Esophagus muscularis mucosa (tissue), 4 donors: Measurements from ENCODE around the gene COG7. TPM values are rescaled to one million over a fixed set of nuclear protein-coding genes. Genes with fewer than 3 reads are reported as not detected.
"Not testable (repeated sequence)": the region's sequence is repeated elsewhere in the genome, so short reads cannot be mapped to it uniquely, and the experiment has no call there.

Source experiments
- DNase-seq: peaks from one replicate; pipeline ENCODE4 v3.0.0-alpha.2; 2017; ENCODE audit errors: extremely low spot score
- H3K27ac ChIP-seq, 4 donors: fragments of 200-600 bp; sonication (generic); replicated peaks in 1 of 4; 1 replicate in 3 of 4; 2 replicates in 1 of 4; pipeline ENCODE4 v1.5.1; 2016 to 2019; ENCODE audit warnings: mild to moderate bottlenecking in 1 of 4
- H3K27me3 ChIP-seq, 4 donors: fragments of 200-600 bp; sonication (generic); one replicate each; pipeline versions ENCODE4 v1.5.1 to v1.6.0; 2016 to 2019
- H3K36me3 ChIP-seq, 4 donors: fragments of 200-600 bp; sonication (generic); one replicate each; pipeline ENCODE4 v1.5.1; 2016 to 2019
- H3K4me1 ChIP-seq, 4 donors: fragments of 200-600 bp; sonication (generic); one replicate each; pipeline ENCODE4 v1.5.1; 2016 to 2019
- H3K4me3 ChIP-seq, 4 donors: fragments of 200-600 bp; sonication (generic); 1 replicate in 2 of 4; 2 replicates in 2 of 4; pipeline ENCODE4 v1.5.1; 2016 to 2019; ENCODE audit warnings: mild to moderate bottlenecking in 4 of 4, moderate library complexity in 1 of 4
- H3K9me3 ChIP-seq, 4 donors: fragments of 200-600 bp; sonication (generic); 1 replicate in 3 of 4; 2 replicates in 1 of 4; pipeline ENCODE4 v1.5.1; 2016 to 2019
- EP300 ChIP-seq: sonication (generic); formaldehyde crosslinking; IDR thresholded peaks from one replicate; pipeline ENCODE4 v1.6.1; 2017; ENCODE audit warnings: antibody characterized with exemption
- POLR2A ChIP-seq: fragments of 450-650 bp; IDR thresholded peaks from one replicate; pipeline ENCODE4 v1.6.1; 2017; ENCODE audit warnings: antibody characterized with exemption, moderate library complexity, mild to moderate bottlenecking, low read depth
- POLR2AphosphoS5 ChIP-seq, 2 donors: sonication (generic); formaldehyde crosslinking; IDR thresholded peaks; one replicate each; pipeline ENCODE4 v1.6.1; 2017; ENCODE audit warnings: antibody characterized with exemption in 2 of 2
- WGBS: methylation state at CpG from one replicate; pipeline ENCODE4 v1.1.5; 2018; 5-methylcytosine and 5-hydroxymethylcytosine counted together
- intact Hi-C: fragments of 100-400 bp; cut with DNase I; formaldehyde crosslinking; loops from one replicate; pipeline ENCODE4 v1.15.1; 2023
- total RNA-seq, 4 donors: library from RNA; depleted of rRNA; stranded (reverse); fragments of >200 nt; gene quantifications; one replicate each; pipeline versions ENCODE4 v1.1.0 to v1.2.1, GENCODE V29; 2016
- TF ChIP-seq, protein P1 (sequence below), 3 experiments: fragments of 200-600 bp in 2 of 3; fragments of 450-650 bp in 1 of 3; sonication (generic) in 2 of 3; IDR thresholded peaks; one replicate each; pipeline ENCODE4 v1.5.1; 2017 to 2019; ENCODE audit warnings: antibody characterized with exemption in 3 of 3, mild to moderate bottlenecking in 2 of 3, moderate library complexity in 1 of 3

COG7 gene
- total RNA-seq, 4 donors from 2014 or later, result 11.9 to 23.7 (median 15.1) TPM

DNA sequence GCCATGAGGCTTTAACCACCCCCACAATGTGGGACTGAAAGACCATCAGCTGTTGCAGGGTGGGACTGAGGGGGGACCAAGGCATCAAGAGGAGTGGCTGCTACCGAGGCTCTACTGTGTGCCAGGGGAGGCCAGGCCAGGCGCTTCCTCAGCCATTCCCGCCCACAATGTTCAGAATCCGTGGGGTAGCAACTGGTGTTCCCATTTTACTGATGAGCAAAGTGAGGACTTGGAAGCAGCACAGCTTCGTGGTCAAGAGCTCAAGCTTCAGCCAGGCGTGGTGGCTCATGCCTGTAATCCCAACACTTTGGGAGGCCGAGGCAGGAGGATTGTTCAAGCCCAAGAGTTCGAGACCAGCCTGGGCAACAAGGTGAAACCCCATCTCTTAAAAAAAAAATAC, 85.0 kb downstream of the COG7 start:
- TF ChIP-seq EP300 (no peak), POLR2AphosphoS5 (IDR thresholded peaks at IDR 0.05) (no peak), POLR2A (no peak)
- TF ChIP-seq, protein P1, sequence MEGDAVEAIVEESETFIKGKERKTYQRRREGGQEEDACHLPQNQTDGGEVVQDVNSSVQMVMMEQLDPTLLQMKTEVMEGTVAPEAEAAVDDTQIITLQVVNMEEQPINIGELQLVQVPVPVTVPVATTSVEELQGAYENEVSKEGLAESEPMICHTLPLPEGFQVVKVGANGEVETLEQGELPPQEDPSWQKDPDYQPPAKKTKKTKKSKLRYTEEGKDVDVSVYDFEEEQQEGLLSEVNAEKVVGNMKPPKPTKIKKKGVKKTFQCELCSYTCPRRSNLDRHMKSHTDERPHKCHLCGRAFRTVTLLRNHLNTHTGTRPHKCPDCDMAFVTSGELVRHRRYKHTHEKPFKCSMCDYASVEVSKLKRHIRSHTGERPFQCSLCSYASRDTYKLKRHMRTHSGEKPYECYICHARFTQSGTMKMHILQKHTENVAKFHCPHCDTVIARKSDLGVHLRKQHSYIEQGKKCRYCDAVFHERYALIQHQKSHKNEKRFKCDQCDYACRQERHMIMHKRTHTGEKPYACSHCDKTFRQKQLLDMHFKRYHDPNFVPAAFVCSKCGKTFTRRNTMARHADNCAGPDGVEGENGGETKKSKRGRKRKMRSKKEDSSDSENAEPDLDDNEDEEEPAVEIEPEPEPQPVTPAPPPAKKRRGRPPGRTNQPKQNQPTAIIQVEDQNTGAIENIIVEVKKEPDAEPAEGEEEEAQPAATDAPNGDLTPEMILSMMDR (IDR thresholded peaks at IDR 0.05), result no peak
- intact Hi-C loops, result no loop called here
- 95% methylated on average over 8 of the region's 8 CpGs for WGBS

DNA sequence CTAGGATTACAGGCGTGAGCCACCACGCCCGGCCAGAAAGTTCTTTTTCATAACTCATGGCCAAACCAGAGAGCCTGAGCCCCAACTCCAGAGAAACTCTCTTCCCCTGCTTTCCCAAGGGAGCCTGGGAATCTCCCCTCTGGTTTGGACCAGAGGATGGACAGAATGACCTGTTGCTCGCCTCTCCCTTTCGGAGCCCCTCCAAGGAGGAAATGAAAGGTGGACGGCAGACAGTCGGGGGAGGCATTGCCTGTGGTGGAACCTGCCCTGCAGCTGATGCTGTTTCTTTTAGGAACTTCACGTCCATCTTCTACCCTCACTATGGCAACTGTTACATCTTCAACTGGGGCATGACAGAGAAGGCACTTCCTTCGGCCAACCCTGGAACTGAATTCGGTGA, 85.4 kb downstream of the COG7 start:
- Histone ChIP-seq H3K27me3 (peaks cover 0 to 20% (median 0%) of the 10 kb centered on the region in 4 donors), H3K4me3 (no peak overlapping the region), H3K9me3 (no peaks in the 10 kb centered on the region), H3K4me1 (peaks cover 4 to 7% (median 5%) of the 10 kb centered on the region in 4 donors), H3K27ac (no peak overlapping the region), H3K36me3 (no peaks in the 10 kb centered on the region)
- intact Hi-C loops, result no loop called here
- DNase-seq, result no peak
- WGBS, result 77% methylated on average over 6 of the region's 10 CpGs
- TF ChIP-seq, protein P1 (IDR thresholded peaks at IDR 0.05), result no peak
- TF ChIP-seq POLR2A (no peak), EP300 (no peak), POLR2AphosphoS5 (IDR thresholded peaks at IDR 0.05) (no peak)

More for the DNA sequence above, 85.0 kb downstream of the COG7 start:
- Histone ChIP-seq H3K36me3 (no peaks in the 10 kb centered on the region), H3K4me3 (no peak overlapping the region), H3K9me3 (no peaks in the 10 kb centered on the region), H3K4me1 (peaks cover 0 to 3% (median 1%) of the 10 kb centered on the region in 4 donors), H3K27me3 (peaks cover 0 to 20% (median 0%) of the 10 kb centered on the region in 4 donors), H3K27ac (no peak overlapping the region)
- no peak for DNase-seq

DNA sequence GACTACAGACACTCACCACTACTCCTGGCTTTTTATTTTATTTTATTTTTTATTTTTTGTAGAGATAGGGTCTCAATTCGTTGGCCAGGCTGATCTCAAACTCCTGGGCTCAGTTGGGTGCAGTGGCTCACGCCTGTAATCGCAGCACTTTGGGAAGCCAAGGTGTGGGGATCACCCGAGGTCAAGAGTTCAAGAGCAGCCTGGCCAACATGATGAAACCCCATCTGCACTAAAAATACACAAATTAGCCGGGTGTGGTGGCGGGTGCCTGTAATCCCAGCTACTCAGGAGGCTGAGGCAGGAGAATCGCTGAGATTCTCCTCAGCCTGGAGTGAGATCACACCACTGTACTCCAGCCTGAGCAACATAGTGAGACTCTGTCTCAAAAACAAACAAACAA, 86.6 kb downstream of the COG7 start:
- H3K27ac ChIP-seq, result not testable (repeated sequence)
- H3K4me1 ChIP-seq, result peaks cover 6 to 15% (median 11%) of the 10 kb centered on the region in 4 donors

DNA sequence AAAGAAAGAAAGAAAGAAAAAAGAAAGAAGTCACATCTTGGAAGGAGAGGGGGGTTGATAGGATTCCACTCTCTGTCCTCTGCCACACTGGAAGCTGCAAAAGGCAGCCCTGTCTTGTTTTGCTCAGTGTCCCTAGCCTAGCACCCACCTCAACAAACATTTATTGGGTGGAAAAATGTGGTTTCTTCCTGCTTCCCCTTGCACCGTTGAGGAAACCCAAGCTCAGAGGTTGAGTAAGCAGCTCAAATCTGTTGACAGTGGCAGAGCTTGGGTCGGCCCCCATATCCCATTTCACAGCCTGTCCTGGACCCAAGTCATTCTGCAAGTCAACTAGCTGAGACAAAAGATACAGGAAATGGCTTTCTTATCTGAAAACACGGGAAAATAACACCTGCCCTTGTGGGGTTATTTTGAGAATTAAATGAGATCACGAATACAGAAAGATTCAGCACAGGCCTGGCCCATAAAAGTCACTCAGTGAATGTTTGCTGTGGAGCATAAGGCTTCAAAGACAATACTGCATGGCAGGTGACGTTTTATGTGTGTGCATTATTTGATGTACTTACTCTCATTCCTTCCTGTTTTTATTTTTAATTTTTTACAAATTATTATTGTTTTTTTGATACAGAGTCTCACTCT, 87.3 kb downstream of the COG7 start:
- no peak for DNase-seq
- no peak for TF ChIP-seq EP300
- Histone ChIP-seq H3K36me3 (no peaks in the 10 kb centered on the region), H3K4me1 (peaks cover 6 to 15% (median 11%) of the 10 kb centered on the region in 4 donors), H3K4me3 (no peak overlapping the region), H3K27me3 (peaks cover 0 to 9% (median 0%) of the 10 kb centered on the region in 4 donors), H3K27ac (no peak overlapping the region), H3K9me3 (no peaks in the 10 kb centered on the region)
- intact Hi-C loops, result no loop called here
- 45% methylated on average over 5 of the region's 5 CpGs for WGBS

More for the DNA sequence above, 86.6 kb downstream of the COG7 start:
- intact Hi-C loops, H3K36me3 ChIP-seq, H3K9me3 ChIP-seq, H3K4me3 ChIP-seq, DNase-seq: not testable (repeated sequence)
- peaks cover 0 to 15% (median 0%) of the 10 kb centered on the region in 4 donors for H3K27me3 ChIP-seq
- WGBS, result 87% methylated on average over 7 of the region's 7 CpGs

DNA sequence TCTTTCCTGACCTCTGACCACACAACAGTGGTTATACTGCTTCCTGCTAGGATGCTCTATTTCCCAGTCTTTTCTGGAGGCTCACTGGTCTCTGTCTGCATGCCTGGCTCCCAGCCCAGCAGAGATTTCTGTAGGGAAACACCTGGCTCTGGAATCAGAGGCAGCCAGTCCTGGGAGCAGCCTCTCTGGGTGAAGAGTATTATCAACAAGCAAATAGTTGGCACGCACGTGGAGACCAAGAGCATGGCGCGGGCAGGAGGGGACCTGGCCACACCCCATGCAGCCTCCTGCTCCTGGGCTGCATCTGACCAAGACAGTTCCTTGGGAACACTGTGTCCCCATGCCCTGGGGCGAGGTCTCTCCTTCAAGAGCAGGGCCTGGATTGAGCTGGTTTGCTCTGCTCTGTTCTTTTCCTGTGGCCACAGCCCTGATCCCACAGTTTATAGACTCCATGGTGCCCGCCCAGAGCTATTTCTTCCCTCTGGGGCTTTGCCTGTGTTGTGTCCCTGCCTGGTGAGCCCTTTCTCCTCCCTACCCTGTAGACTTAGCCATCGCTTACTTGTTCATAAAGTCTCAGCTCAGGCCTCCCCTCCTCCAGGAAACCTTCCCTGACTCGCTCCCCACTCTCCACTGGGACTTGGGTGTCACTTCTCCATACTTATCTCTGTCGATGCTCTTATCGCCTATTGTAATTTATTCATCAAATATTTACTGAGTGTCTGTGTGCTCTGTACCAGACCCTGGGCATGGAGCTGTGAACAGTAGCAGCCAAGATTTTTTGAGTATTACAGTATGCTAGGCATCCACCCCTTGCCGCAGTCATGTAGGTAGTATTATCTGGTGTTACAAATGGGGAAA, 90.3 kb downstream of the COG7 start:
- H3K4me1 ChIP-seq, result peaks cover 6 to 15% (median 11%) of the 10 kb centered on the region in 4 donors
- H3K27me3 ChIP-seq, result peaks cover 0 to 4% (median 0%) of the 10 kb centered on the region in 4 donors
- no peaks in the 10 kb centered on the region for H3K9me3 ChIP-seq
- TF ChIP-seq EP300 (no peak), POLR2AphosphoS5 (IDR thresholded peaks at IDR 0.05) (peak; percentile 44 to 65), POLR2A (no peak)
- TF ChIP-seq, protein P1 (IDR thresholded peaks at IDR 0.05), result no peak
- intact Hi-C loops, result no loop called here
- no peak overlapping the region for H3K4me3 ChIP-seq
- H3K27ac ChIP-seq, result peak overlapping the region; percentile 19 to 42 (median 26)
- DNase-seq, result no peak
- H3K36me3 ChIP-seq, result no peaks in the 10 kb centered on the region
- 57% methylated on average over 10 of the region's 11 CpGs for WGBS
